ENCODE measurements around the gene POFUT2.

DNA sequence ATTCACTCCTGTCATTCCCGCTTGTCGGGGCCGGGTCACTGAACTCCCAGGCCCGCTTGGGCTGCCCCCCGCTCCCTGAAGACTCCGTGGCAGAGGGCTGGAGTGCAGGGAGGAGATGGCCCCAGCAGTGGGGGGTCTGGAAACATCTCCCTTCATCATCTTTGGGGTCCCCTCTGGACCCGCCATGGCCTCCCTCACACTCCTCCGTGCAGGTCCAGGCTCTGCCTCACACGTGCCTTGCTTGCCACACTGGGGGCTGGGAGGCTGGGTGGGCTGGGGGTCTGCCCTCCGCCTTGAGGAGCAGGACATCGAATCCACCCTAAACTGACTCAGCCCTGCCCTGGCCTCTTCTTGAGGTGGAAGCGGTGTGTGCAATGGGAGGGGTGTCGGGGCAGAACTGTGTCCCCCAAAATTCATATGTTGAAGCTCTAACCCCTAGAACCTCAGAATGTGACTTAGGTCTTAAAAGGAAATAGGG is 35.2 kb downstream of the POFUT2 start:
- TF ChIP-seq CTCF (IDR thresholded peaks at IDR 0.05) (no peak), POLR2A (IDR thresholded peaks at IDR 0.05) (no peak), POLR2AphosphoS5 (IDR thresholded peaks at IDR 0.05; ENCODE audit: insufficient read depth in 1 of 2, low read depth in 1 of 2) (no peak)
